Measurements from ENCODE around the gene GSX1. TPM values are rescaled to one million over a fixed set of nuclear protein-coding genes. Genes with fewer than 3 reads are reported as not detected.

The GSX1 gene
- total RNA-seq, 4 donors from 2014 or later: not detected

GRCh38 chr13:27794368-27794691 is 2.0 kb downstream of the GSX1 start:
- ATAC-seq (ENCODE audit: low FRiP score) (no peak), DNase-seq (ENCODE audit: low spot score) (no peak)
- TF ChIP-seq CTCF (IDR thresholded peaks at IDR 0.05): no peak

GRCh38 chr13:27794921-27795717 is 2.8 kb downstream of the GSX1 start:
- no peak for TF ChIP-seq CTCF (IDR thresholded peaks at IDR 0.05)
- ATAC-seq (ENCODE audit: low FRiP score): no peak
- no peak for DNase-seq (ENCODE audit: low spot score)

GRCh38 chr13:27795718-27796019 is 3.4 kb downstream of the GSX1 start:
- no peak for TF ChIP-seq CTCF (IDR thresholded peaks at IDR 0.05)
- DNase-seq (ENCODE audit: low spot score): no peak

GRCh38 chr13:27796544-27797227 is 4.4 kb downstream of the GSX1 start:
- ATAC-seq (ENCODE audit: low FRiP score) (no peak), DNase-seq (ENCODE audit: low spot score) (no peak)
- TF ChIP-seq CTCF (IDR thresholded peaks at IDR 0.05): no peak

More at GRCh38 chr13:27795718-27796019, 3.4 kb downstream of the GSX1 start:
- no peak for ATAC-seq (ENCODE audit: low FRiP score)

GRCh38 chr13:27797228-27797624 is 4.9 kb downstream of the GSX1 start:
- no peak for DNase-seq (ENCODE audit: low spot score)

GRCh38 chr13:27806744-27807387 is 14.6 kb downstream of the GSX1 start:
- no peak for TF ChIP-seq CTCF (IDR thresholded peaks at IDR 0.05)
- DNase-seq (ENCODE audit: low spot score) (no peak), ATAC-seq (ENCODE audit: low FRiP score) (no peak)

More at GRCh38 chr13:27797228-27797624, 4.9 kb downstream of the GSX1 start:
- no peak for ATAC-seq (ENCODE audit: low FRiP score)
- no peak for TF ChIP-seq CTCF (IDR thresholded peaks at IDR 0.05)

All from omental fat pad (tissue), 4 donors.